NT2/D1 (cell line): ENCODE measurements around the gene SLC47A2.

Source experiments
- SUZ12 ChIP-seq: IDR thresholded peaks from 2 replicates; pipeline ENCODE4 v1.6.1; 2011; ENCODE audit not compliant: insufficient read length, insufficient read depth; ENCODE audit errors: extremely low read depth
- YY1 ChIP-seq: IDR thresholded peaks from 2 replicates; pipeline ENCODE4 v1.6.1; 2011; ENCODE audit not compliant: insufficient read length, insufficient read depth

- TF ChIP-seq SUZ12 (no peak), YY1 (no peak)
Measured at GRCh38 chr17:19670908-19671307, 45.5 kb downstream of the SLC47A2 start.
